H1 (cell line): Measurements from ENCODE around the gene HOXB7. TPM values are rescaled to one million over a fixed set of nuclear protein-coding genes. Genes with fewer than 3 reads are reported as not detected.

Experiments used
- CTCF ChIA-PET: fragments of 300-600 bp; sonication (Branson Sonifier 250); formaldehyde crosslinking; loops from one replicate; lab custom pipeline; 2021; ENCODE audit not compliant: partially characterized antibody; lab: Charles Lee
- POLR2A ChIA-PET: fragments of 300-600 bp; sonication (Branson Sonifier 250); formaldehyde crosslinking; loops from one replicate; lab custom pipeline; 2021; ENCODE audit warnings: inconsistent platforms; ENCODE audit not compliant: partially characterized antibody; lab: Charles Lee
- DNase-seq, 2 experiments: peaks; one replicate each; pipeline versions ENCODE4 v3.0.0 to v3.0.0-alpha.2; 2010 to 2022; ENCODE audit warnings: low spot score in 2 of 2, low read depth in 1 of 2, mixed read lengths in 1 of 2
- FAIRE-seq: peaks from 2 replicates; lab custom pipeline; 2011; peaks lifted over from hg19 to GRCh38; lab: Jason Lieb, UNC
- H2AFZ ChIP-seq: 2 replicates; pipeline ENCODE4 v1.8.1; 2012; ENCODE audit warnings: low read length, inconsistent platforms
- H2AK5ac ChIP-seq: 2 replicates; pipeline ENCODE4 v1.6.1; 2013; ENCODE audit warnings: low read depth, low read length
- H2BK120ac ChIP-seq: replicated peaks from 2 replicates; pipeline ENCODE3; 2013; ENCODE audit warnings: low read depth, low read length, inconsistent platforms
- H2BK12ac ChIP-seq: 2 replicates; pipeline ENCODE4 v1.6.1; 2013; ENCODE audit warnings: low read depth, low read length
- H2BK15ac ChIP-seq: 2 replicates; pipeline ENCODE4 v1.6.1; 2013; ENCODE audit warnings: low read length
- H2BK20ac ChIP-seq: 2 replicates; pipeline ENCODE4 v1.6.1; 2013; ENCODE audit warnings: low read length
- H2BK5ac ChIP-seq: 2 replicates; pipeline ENCODE4 v1.6.1; 2013; ENCODE audit warnings: low read depth, low read length
- H3K14ac ChIP-seq: 2 replicates; pipeline ENCODE4 v1.6.1; 2013; ENCODE audit warnings: inconsistent platforms; ENCODE audit not compliant: insufficient read length
- H3K18ac ChIP-seq: 2 replicates; pipeline ENCODE4 v1.6.1; 2013; ENCODE audit warnings: low read length; ENCODE audit errors: extremely low read depth
- H3K23ac ChIP-seq: 2 replicates; pipeline ENCODE4 v1.6.1; 2013; ENCODE audit warnings: inconsistent platforms; ENCODE audit not compliant: insufficient read length
- H3K23me2 ChIP-seq: 2 replicates; pipeline ENCODE4 v1.6.1; 2013; ENCODE audit warnings: low read depth, low read length
- H3K27ac ChIP-seq: 2 replicates; pipeline ENCODE4 v1.6.1; 2011; ENCODE audit warnings: low read depth, low read length, inconsistent platforms
- H3K27me3 ChIP-seq, 4 experiments: replicated peaks in 1 of 4; 1 replicate in 1 of 4; 2 replicates in 3 of 4; pipeline versions ENCODE4 v1.6.1 to v1.8.1; 2011 to 2013; ENCODE audit warnings: low read length in 3 of 4, mild to moderate bottlenecking in 3 of 4, inconsistent platforms in 2 of 4, mixed read lengths in 2 of 4, moderate library complexity in 1 of 4; ENCODE audit not compliant: control insufficient read depth in 3 of 4, insufficient read depth in 3 of 4; ENCODE audit errors: extremely low read depth in 1 of 4
- H3K36me3 ChIP-seq, 4 experiments: 2 replicates each; pipeline versions ENCODE4 v1.6.1 to v1.8.1; 2011 to 2013; ENCODE audit warnings: mild to moderate bottlenecking in 4 of 4, low read length in 3 of 4, moderate library complexity in 2 of 4, control low read depth in 1 of 4, inconsistent platforms in 1 of 4; ENCODE audit not compliant: insufficient read depth in 4 of 4, control insufficient read depth in 2 of 4
- H3K4ac ChIP-seq: replicated peaks from 2 replicates; pipeline ENCODE3; 2013; ENCODE audit warnings: low read length, low read depth, mixed read lengths, inconsistent platforms; ENCODE audit not compliant: insufficient read length
- H3K4me1 ChIP-seq, 4 experiments: replicated peaks in 1 of 4; 1 replicate in 1 of 4; 2 replicates in 3 of 4; pipeline versions ENCODE4 v1.6.1 to v1.8.1; 2011 to 2013; ENCODE audit warnings: low read length in 3 of 4, inconsistent platforms in 2 of 4, mixed read lengths in 1 of 4; ENCODE audit not compliant: insufficient read depth in 4 of 4, control insufficient read depth in 3 of 4
- H3K4me2 ChIP-seq, 2 experiments: 2 replicates each; pipeline versions ENCODE4 v1.6.1 to v1.8.1; 2011 to 2013; ENCODE audit warnings: low read depth in 2 of 2, low read length in 2 of 2, control low read depth in 1 of 2, inconsistent platforms in 1 of 2, mild to moderate bottlenecking in 1 of 2; ENCODE audit not compliant: insufficient read depth in 1 of 2
- H3K4me3 ChIP-seq, 4 experiments: fragments of 200-600, 300-600 bp in 1 of 4; sonication (generic), shearing (Covaris generic), sonication (Bioruptor Twin) in 1 of 4; 2 replicates each; pipeline versions ENCODE4 v1.5.1 to v1.8.1; 2011 to 2016; ENCODE audit warnings: low read length in 4 of 4, low read depth in 3 of 4, control low read depth in 2 of 4, inconsistent platforms in 2 of 4, mild to moderate bottlenecking in 2 of 4, mixed read lengths in 1 of 4, moderate library complexity in 1 of 4; ENCODE audit not compliant: insufficient read depth in 2 of 4; ENCODE audit errors: extremely low read depth in 1 of 4
- H3K56ac ChIP-seq: replicated peaks from 2 replicates; pipeline ENCODE3; 2013; ENCODE audit warnings: low read depth, mild to moderate bottlenecking, mixed read lengths, low read length, inconsistent platforms; ENCODE audit not compliant: insufficient read length
- H3K79me1 ChIP-seq: 2 replicates; pipeline ENCODE4 v1.6.1; 2013; ENCODE audit warnings: low read depth, low read length, control low read depth
- H3K79me2 ChIP-seq, 2 experiments: 2 replicates each; pipeline versions ENCODE4 v1.6.1 to v1.8.1; 2012 to 2013; ENCODE audit warnings: low read length in 2 of 2, mild to moderate bottlenecking in 2 of 2, inconsistent platforms in 1 of 2; ENCODE audit not compliant: insufficient read depth in 2 of 2, control insufficient read depth in 1 of 2
- H3K9ac ChIP-seq, 4 experiments: replicated peaks in 1 of 4; 1 replicate in 1 of 4; 2 replicates in 3 of 4; pipeline versions ENCODE4 v1.6.1 to v1.8.1; 2011 to 2013; ENCODE audit warnings: low read depth in 3 of 4, low read length in 3 of 4, control low read depth in 2 of 4, mild to moderate bottlenecking in 2 of 4, moderate library complexity in 2 of 4, inconsistent platforms in 1 of 4; ENCODE audit errors: extremely low read depth in 1 of 4
- H3K9me3 ChIP-seq, 2 experiments: 2 replicates each; pipeline versions ENCODE4 v1.6.1 to v1.8.1; 2012 to 2013; ENCODE audit warnings: mild to moderate bottlenecking in 2 of 2, moderate library complexity in 2 of 2, control low read depth in 1 of 2, inconsistent platforms in 1 of 2, low read depth in 1 of 2, low read length in 1 of 2, mixed read lengths in 1 of 2; ENCODE audit not compliant: insufficient read depth in 2 of 2
- H4K20me1 ChIP-seq, 2 experiments: replicated peaks in 1 of 2; 2 replicates each; pipeline versions ENCODE3 to v1.8.1; 2011 to 2013; ENCODE audit warnings: inconsistent platforms in 2 of 2, low read length in 2 of 2, mild to moderate bottlenecking in 1 of 2; ENCODE audit not compliant: insufficient read depth in 2 of 2, control insufficient read depth in 1 of 2
- H4K5ac ChIP-seq: 2 replicates; pipeline ENCODE4 v1.6.1; 2013; ENCODE audit warnings: low read length, low read depth, mixed read lengths, inconsistent platforms; ENCODE audit not compliant: insufficient read length
- H4K8ac ChIP-seq: 2 replicates; pipeline ENCODE4 v1.8.0; 2013; ENCODE audit warnings: mild to moderate bottlenecking, moderate library complexity, low read length, inconsistent platforms; ENCODE audit not compliant: insufficient read depth; ENCODE audit errors: extremely low read depth
- H4K91ac ChIP-seq: replicated peaks from 2 replicates; pipeline ENCODE3; 2013; ENCODE audit warnings: low read length, mixed read lengths, inconsistent platforms; ENCODE audit not compliant: insufficient read length
- BRCA1 ChIP-seq: IDR thresholded peaks from 2 replicates; pipeline ENCODE4 v1.6.1; 2012; ENCODE audit warnings: low read depth, low read length, improper control_type of control experiment
- EGR1 ChIP-seq: IDR thresholded peaks from 2 replicates; pipeline ENCODE4 v1.6.1; 2011; ENCODE audit warnings: low read depth, low read length, borderline replicate concordance
- EZH2 ChIP-seq: fragments of 200-600 bp; sonication (generic); IDR thresholded peaks from 2 replicates; pipeline ENCODE4 v1.7.1; 2012; ENCODE audit warnings: low read depth, mild to moderate bottlenecking, moderate library complexity, low read length, inconsistent platforms; ENCODE audit not compliant: severe bottlenecking
- NANOG ChIP-seq: IDR thresholded peaks from 2 replicates; pipeline ENCODE4 v1.6.1; 2011; ENCODE audit warnings: low read length, low read depth, mild to moderate bottlenecking, inconsistent platforms; ENCODE audit not compliant: insufficient read depth, poor library complexity, severe bottlenecking
- POLR2AphosphoS5 ChIP-seq: IDR thresholded peaks from 2 replicates; pipeline ENCODE4 v1.6.1; 2011; ENCODE audit warnings: low read depth, low read length
- SIRT6 ChIP-seq: IDR thresholded peaks from one replicate; pipeline ENCODE4 v1.7.1; 2012; ENCODE audit warnings: low read length, inconsistent platforms
- SP1 ChIP-seq: IDR thresholded peaks from 2 replicates; pipeline ENCODE4 v1.6.1; 2011; ENCODE audit warnings: low read depth, low read length
- TAF1 ChIP-seq: IDR thresholded peaks from 2 replicates; pipeline ENCODE4 v1.6.1; 2011; ENCODE audit warnings: mild to moderate bottlenecking, low read depth, low read length
- WGBS, 2 experiments: shearing (Covaris generic) in 1 of 2; methylation state at CpG; one replicate each; pipeline versions ENCODE4 v1.1.6 to v1.1.7; 2013 to 2015; ENCODE audit warnings: low lambda C conversion rate in 2 of 2, mixed read lengths in 2 of 2, inconsistent platforms in 1 of 2, low coverage in 1 of 2, missing lambda C conversion rate in 1 of 2; ENCODE audit not compliant: insufficient replicate concordance in 2 of 2, insufficient coverage in 1 of 2, insufficient read length in 1 of 2; ENCODE audit errors: extremely low coverage in 1 of 2, missing lambda C conversion rate in 1 of 2; 5-methylcytosine and 5-hydroxymethylcytosine counted together
- polyA plus RNA-seq, 7 experiments: library from polyadenylated mRNA; depleted of rRNA in 3 of 7; stranded (reverse) in 5 of 7; unstranded in 2 of 7; fragments of >200 nt in 5 of 7; fragments of 200-250 nt in 2 of 7; gene quantifications; 1 replicate in 5 of 7; 2 replicates in 1 of 7; 4 replicates in 1 of 7; pipeline versions ENCODE4 v1.2.1 to v1.2.3, GENCODE V29; 2011 to 2013; ENCODE audit warnings: missing spikeins in 2 of 7, mixed read lengths in 2 of 7
- total RNA-seq: library from RNA; stranded (reverse); fragmentation: NEBNext Ultra II Directional; extraction: Animal tissue kit (Norgen Biotek cat#: 25700); gene quantifications from 2 replicates; pipeline ENCODE4 v1.2.1, GENCODE V29; 2021

The HOXB7 gene
- total and polyA plus RNA-seq, 2 of the 8 experiments (the other 6 are each of a cell fraction or from before 2014, with no cell fraction given) = not detected

- H3K9ac ChIP-seq = no peak overlapping the region
- TF ChIP-seq BRCA1 (no peak), EGR1 (no peak), TAF1 (no peak), NANOG (no peak), SP1 (no peak), EZH2 (no peak), POLR2AphosphoS5 (no peak), SIRT6 (no peak)
- TF ChIP-seq, all 59 proteins: peak for 0
- H2BK120ac ChIP-seq = no peak overlapping the region
- no peak overlapping the region for H2BK15ac ChIP-seq
- ChIA-PET POLR2A (no interaction called here), CTCF (interaction anchor here (0.7 to 1.4 kb wide), 7 partner anchors 11 to 254 kb away, joined by 3 to 4 read pairs (median 3); no protein-coding TSS in a partner anchor)
- H2BK5ac ChIP-seq = no peak overlapping the region
- DNase-seq (no peak), FAIRE-seq (no peak)
- H4K8ac ChIP-seq = no peak overlapping the region
- H3K23ac ChIP-seq = no peak overlapping the region
- peaks cover 0 to 9% (median 3%) of the 10 kb centered on the region in 4 experiments; a peak in 4 of 7 replicates for H3K4me1 ChIP-seq
- H3K18ac ChIP-seq = no peak overlapping the region
- H4K20me1 ChIP-seq = peaks cover 18 to 44% of the 10 kb centered on the region in 2 experiments
- no peaks in the 10 kb centered on the region for H3K23me2 ChIP-seq
- H2AK5ac ChIP-seq = no peak overlapping the region
- no peak overlapping the region for H2AFZ ChIP-seq
- 24% methylated on average over 7 of the region's 7 CpGs; no CpG with 5 or more reads in 1 of the 2 experiments for WGBS, 2 experiments
- H3K4ac ChIP-seq = no peak overlapping the region
- no peak overlapping the region for H3K27ac ChIP-seq
- H3K4me2 ChIP-seq = no peak overlapping the region
- no peaks in the 10 kb centered on the region for H3K9me3 ChIP-seq
- no peaks in the 10 kb centered on the region for H3K79me1 ChIP-seq
- no peak overlapping the region for H4K5ac ChIP-seq
- H3K4me3 ChIP-seq = no peak overlapping the region
- no peak overlapping the region for H3K14ac ChIP-seq
- H3K56ac ChIP-seq = no peak overlapping the region
- no peak overlapping the region for H2BK20ac ChIP-seq
- H3K27me3 ChIP-seq = peaks cover 99 to 100% (median 100%) of the 10 kb centered on the region in 4 experiments
- no peak overlapping the region for H2BK12ac ChIP-seq
- H3K36me3 ChIP-seq = no peaks in the 10 kb centered on the region; a peak in 1 of 8 replicates
- no peak overlapping the region for H4K91ac ChIP-seq
- H3K79me2 ChIP-seq = no peaks in the 10 kb centered on the region
Observed at GRCh38 chr17:48575066-48575582, 35.7 kb downstream of the HOXB7 start.
